CD4-positive, alpha-beta T cell treated with Interleukin-1 beta for 1 hour (primary cell): ENCODE data around the gene AURKAIP1.
"Not testable (repeated sequence)": the region's sequence is repeated elsewhere in the genome, so short reads cannot be mapped to it uniquely, and the experiment has no call there.

ENCODE experiments used
- DNase-seq, 2 donors: peaks; one replicate each; pipeline ENCODE4 v3.0.0-alpha.2; 2020 to 2022

The AURKAIP1 gene

GRCh38 chr1:1406101-1406820 lies 31.3 kb upstream of the AURKAIP1 start:
- DNase-seq: no peak

DNA sequence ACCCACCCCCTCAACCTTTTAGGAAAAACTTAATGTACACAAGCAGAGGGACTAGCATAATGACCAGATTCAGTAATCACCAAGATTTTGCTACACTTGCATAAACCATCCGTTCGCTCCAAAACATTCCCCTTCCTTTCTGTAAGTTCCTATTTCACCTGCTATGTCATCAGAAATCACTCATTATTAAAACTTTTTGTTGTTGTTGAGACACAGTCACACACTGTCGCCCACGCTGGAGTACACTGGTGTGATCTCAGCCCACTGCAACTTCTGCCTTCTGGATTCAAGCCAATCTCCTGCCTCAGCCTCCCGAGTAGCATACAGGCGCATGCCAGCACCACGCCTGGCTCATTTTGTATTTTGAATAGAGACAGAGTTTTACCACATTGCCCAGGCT lies 28.6 kb upstream of the AURKAIP1 start:
- no peak for DNase-seq

- DNase-seq: not testable (repeated sequence)
These were observed 27.9 kb upstream of the AURKAIP1 start for GRCh38 chr1:1402901-1403392.

DNA sequence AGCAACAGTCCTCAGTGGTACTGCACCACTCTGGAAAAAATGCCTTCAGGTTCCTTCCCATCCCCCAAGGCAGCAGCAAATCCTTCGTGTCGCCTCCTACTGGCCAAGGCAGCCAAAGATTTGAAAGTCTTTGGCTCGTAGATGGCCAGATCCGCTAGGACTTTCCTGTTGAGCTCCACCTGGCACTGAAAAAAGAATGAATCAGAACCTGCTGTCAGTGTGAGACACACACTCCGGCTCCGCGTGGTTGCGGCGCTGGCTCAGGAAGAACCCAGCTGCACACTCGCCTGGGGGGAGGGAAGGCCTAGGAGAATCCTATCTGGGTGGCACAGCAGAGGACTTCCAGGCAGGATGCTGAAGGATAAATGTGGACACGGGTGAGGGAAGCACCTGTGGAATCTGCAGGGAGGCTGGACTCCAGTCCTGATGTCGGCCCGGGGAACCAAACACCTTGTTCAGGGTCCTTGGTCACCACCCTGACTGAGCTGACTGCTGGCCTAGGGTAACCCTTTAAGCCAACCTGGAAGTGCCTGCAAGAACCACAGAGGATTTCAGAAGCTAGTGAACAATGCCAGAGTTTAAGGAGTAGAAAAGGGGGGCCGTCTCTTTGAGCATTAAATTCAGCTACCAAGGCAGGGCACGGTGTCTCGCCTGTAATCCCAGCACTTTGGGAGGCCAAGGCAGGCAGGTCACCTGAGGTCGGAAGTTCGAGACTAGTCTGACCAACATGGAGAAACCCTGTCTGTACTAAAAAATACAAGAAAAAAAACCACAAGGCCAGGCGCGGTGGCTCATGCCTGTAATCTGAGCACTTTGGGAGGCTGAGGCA lies 27.3 kb upstream of the AURKAIP1 start:
- peak; percentile 15 to 36 for DNase-seq

GRCh38 chr1:1401457-1402010 lies 26.5 kb upstream of the AURKAIP1 start:
- no peak for DNase-seq

- no peak for DNase-seq
These were observed 25.8 kb upstream of the AURKAIP1 start for GRCh38 chr1:1400576-1401456.

DNA sequence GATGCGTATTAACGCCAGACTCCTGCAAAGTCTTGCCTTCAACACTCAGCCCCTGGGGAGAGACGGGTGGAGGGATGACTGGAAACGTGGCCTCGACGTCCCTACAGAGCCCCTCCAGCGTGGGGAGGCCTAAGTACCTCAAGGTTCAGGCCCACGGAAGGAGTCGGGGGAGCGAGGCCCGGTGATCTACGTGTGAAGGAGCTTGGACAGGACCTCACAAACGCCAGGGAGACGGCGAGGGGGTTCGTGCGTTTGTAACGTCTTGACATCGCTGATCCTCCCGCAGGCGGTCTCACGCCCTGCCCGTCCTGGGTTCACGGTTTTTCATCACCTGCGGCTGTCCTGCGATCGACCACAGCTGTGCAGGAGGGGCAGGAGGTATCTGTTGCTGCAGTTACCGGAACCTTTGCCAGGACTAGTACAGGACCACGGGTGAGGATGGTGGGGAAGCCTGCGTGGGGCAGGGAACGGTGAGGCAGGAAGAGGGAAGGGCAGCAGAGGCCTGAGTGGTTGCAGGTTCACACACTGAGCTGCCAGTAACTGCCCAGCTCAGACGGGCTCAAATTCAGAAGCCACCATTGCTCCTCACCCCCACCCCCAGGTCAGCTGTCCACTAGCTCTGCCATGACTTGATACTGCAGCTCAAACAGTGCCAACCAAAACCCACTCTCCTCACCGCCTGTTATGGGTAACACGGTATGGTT lies 25.0 kb upstream of the AURKAIP1 start:
- no peak for DNase-seq

DNA sequence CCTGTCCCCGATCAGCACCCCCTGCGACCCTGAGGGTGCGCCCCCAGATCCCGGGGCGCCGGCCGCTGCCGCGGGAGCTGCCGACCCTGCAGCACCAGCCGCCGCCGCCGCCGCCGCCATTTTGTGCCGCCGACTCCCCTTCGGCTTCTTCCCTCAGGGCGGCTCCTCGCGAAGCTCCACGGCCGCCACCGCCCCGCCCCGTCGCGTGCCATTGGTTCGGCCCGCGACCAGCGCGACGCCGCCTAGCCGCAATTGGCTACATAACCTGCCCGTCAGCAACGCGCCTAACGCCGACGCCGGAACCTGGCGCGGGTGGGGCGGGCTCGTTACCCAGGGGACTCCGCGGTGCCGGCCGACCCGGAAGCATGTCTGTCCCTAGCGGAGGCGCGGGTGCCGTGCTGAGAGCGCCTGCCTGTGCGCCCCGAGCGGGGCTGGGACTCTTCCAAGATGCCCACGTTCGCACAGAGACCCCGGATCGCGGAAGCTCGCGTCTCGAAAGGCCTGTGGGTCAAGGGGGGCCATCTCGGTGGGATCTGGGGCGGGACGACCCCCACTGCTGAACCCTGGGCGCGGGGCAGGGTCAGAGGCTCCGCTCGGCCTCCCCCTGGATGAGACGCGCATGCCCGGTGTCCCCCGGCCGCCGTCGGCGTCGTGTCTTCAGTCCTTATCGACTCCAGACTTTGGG lies 24.3 kb upstream of the AURKAIP1 start, which contains the start of gene CCNL2:
Gene CCNL2 (minus strand): TSS at position 149 of the 685 bp plus-strand sequence. CDS start 29 bp downstream, at position 120.
- DNase-seq: peak; percentile 98 to 99

GRCh38 chr1:1398677-1399186 lies 23.7 kb upstream of the AURKAIP1 start:
- DNase-seq: no peak

GRCh38 chr1:1397839-1398523 lies 23.0 kb upstream of the AURKAIP1 start:
- DNase-seq: no peak

DNA sequence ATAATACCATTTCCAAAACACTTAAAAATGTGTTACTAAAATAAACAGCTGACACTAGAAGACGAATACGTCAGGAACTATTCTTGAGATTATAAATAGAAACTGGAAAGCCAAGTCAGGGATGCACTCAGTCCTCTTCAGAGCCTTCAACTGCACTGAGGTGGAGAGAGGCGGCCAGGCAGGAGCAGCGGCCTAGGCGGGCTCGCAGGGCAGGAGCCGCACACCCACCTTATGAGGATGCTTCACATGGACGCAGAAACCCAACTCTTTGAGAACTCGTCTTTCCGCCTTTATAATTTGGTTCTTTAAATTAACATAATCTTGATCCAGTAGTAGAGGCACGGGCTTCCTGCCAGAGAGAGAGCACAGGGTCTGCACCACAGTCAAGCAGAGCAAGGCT lies 20.2 kb upstream of the AURKAIP1 start:
- no peak for DNase-seq

DNA sequence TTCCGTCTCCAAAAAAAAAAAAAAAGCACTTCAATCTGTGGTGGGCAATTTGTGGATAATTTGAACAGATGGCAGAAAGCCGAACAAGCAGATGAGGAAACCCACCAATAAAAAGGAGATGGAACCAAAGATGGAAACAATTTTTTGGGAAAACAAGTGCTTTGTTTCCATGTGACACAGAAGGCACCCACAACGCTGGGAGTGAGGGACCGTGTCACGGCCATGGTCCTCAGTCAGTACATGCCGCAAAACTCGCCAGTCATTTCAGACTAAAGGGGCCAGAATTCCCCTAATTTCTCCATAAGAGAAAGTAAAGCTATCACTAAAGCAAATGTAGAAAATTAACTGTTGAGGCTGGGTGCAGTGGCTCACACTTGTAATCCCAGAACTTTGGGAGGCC lies 19.1 kb upstream of the AURKAIP1 start:
- DNase-seq: no peak

DNA sequence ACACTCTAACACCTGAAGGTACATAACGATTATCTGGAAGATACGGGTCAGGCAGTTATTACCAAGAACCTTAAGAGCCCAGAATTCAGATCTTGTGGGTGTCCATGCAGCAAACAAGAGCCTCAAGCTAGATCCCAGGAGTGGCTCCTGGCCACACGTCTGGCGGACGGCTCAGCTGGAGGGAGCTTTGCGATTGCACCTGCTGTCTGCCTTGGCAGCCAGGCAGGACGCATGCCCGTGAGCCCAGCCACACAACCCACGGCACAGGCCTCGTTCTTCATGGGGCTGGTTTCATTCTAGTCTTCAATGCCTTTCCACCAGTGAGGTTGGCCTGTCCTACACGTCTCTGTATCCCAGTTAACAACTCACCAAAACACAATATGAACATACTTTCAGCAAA lies 18.4 kb upstream of the AURKAIP1 start:
- DNase-seq: no peak

DNA sequence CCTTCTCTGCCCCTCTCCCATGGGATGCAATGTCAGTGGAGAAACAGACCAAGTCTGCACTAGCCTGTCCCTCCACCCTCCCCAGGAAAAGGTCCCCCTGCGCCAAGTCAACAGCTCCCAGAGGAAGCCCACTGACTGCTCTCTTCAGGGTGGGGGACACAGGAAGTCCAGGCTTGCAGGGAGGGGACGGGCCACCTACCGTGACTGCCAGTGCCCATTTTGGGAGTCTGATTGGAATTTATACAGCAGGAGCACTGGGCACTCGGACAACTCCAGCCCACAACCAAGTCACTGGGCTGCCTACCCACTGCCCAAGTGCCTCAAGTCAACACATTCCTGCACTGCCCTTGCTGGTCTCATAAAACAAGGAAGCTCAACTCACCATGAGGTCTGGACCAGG lies 18.0 kb upstream of the AURKAIP1 start:
- DNase-seq: no peak

DNA sequence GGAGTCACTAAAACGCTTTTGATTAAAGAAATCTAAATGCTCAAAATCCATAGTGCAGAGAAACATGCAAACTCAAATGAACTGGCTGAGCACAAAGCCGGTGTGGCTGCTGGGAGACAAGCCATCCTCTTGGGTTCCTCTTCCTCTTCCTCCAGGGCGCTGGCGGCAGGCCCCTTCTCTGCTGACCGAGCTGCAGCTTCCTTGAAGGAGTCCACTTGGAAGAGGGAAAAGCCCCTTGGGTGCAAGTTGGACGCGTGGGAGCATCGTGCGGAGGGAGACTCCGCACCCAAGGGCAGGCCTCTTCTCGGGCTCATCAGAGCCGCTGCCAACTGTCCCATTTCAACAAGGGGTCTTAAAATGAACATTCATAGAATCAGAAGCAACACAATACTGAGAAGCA lies 16.2 kb upstream of the AURKAIP1 start:
- DNase-seq: no peak

- DNase-seq: no peak
These were observed 15.7 kb upstream of the AURKAIP1 start for GRCh38 chr1:1390675-1391074.

- no peak for DNase-seq
These were observed 13.1 kb upstream of the AURKAIP1 start for GRCh38 chr1:1388078-1388472.

DNA sequence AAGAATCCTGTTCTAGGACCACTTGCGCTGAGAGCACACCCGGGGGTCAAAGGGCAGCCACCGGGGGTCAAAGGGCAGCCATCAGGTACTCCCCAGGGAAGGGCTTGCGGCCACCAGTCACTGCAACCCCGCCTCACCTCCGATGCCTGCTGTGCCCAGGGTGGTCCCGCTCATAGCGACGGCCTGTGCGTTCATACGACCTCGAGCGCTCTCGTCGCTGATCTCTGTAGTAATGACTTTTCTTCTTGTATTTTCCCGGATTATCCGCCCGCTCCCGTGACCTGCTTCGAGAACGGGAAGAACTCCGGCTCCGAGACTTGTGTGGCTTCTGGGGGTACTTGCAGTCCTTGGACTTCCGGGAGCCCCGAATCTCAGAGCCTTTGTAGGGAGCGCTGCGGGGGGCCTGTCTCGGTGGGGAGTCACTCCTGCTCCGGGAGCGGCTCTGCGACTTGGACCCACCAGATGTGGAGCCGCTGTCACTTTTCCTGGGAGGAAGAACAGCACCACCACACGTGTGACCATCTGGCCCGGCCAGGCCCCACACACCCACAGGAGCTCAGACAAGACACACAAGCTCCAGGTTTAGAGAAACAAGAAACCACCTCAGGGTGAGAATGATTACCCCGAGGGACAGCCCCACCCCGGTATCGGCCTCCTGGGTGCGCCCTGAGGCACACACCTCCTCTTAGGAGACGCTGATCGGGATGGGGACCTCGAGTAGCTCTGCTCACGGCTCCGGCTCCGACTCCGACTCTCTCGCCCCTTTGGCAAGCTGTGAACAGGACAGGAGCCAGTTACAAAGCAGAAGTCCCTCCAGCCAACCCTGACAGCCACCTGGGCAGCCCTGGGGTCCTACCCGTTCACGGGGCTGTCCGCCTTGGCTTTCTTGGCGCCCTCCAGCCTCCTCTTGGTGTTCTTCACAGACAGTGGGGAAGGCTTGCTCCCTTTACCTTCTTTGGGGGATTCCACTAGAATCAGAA lies 12.4 kb upstream of the AURKAIP1 start:
- no peak for DNase-seq

GRCh38 chr1:1385931-1386330 lies 10.9 kb upstream of the AURKAIP1 start:
- DNase-seq: no peak
